Measurements from ENCODE around the gene RNF213.
"Not testable (repeated sequence)": the region's sequence is repeated elsewhere in the genome, so short reads cannot be mapped to it uniquely, and the experiment has no call there.

RNF213 gene

GRCh38 chr17:80319999-80320344 is 59.3 kb downstream of the RNF213 start:
- DNase-seq (ENCODE audit: low read depth), result no peak

GRCh38 chr17:80320496-80320895 is 59.8 kb downstream of the RNF213 start:
- no peak for DNase-seq (ENCODE audit: low read depth)

- DNase-seq (ENCODE audit: low read depth), result no peak
These were observed 62.2 kb downstream of the RNF213 start for GRCh38 chr17:80322864-80323263.

GRCh38 chr17:80323982-80324381 is 63.3 kb downstream of the RNF213 start:
- no peak for DNase-seq (ENCODE audit: low read depth)

- DNase-seq (ENCODE audit: low read depth), result no peak
These were observed 66.9 kb downstream of the RNF213 start for GRCh38 chr17:80327518-80327917.

- DNase-seq (ENCODE audit: low read depth), result no peak
These were observed 68.2 kb downstream of the RNF213 start for GRCh38 chr17:80328634-80329380.

GRCh38 chr17:80329421-80329820 is 68.8 kb downstream of the RNF213 start:
- not testable (repeated sequence) for DNase-seq (ENCODE audit: low read depth)

GRCh38 chr17:80330276-80330675 is 69.6 kb downstream of the RNF213 start:
- no peak for DNase-seq (ENCODE audit: low read depth)

GRCh38 chr17:80330938-80331337 is 70.3 kb downstream of the RNF213 start:
- not testable (repeated sequence) for DNase-seq (ENCODE audit: low read depth)

GRCh38 chr17:80331820-80332219 is 71.2 kb downstream of the RNF213 start:
- no peak for DNase-seq (ENCODE audit: low read depth)

GRCh38 chr17:80337195-80337895 is 76.7 kb downstream of the RNF213 start:
- no peak for DNase-seq (ENCODE audit: low read depth)

- DNase-seq (ENCODE audit: low read depth), result no peak
These were observed 78.5 kb downstream of the RNF213 start for GRCh38 chr17:80339118-80339517.

GRCh38 chr17:80339731-80340456 is 79.2 kb downstream of the RNF213 start:
- DNase-seq (ENCODE audit: low read depth), result no peak

- DNase-seq (ENCODE audit: low read depth), result no peak
These were observed 84.7 kb downstream of the RNF213 start for GRCh38 chr17:80345321-80345720.

- DNase-seq (ENCODE audit: low read depth), result no peak
These were observed 85.3 kb downstream of the RNF213 start for GRCh38 chr17:80345841-80346497.

- DNase-seq (ENCODE audit: low read depth), result no peak
These were observed 86.0 kb downstream of the RNF213 start for GRCh38 chr17:80346498-80347275.

- DNase-seq (ENCODE audit: low read depth), result no peak
These were observed 86.9 kb downstream of the RNF213 start for GRCh38 chr17:80347536-80347935.

GRCh38 chr17:80347948-80348351 is 87.3 kb downstream of the RNF213 start:
- no peak for DNase-seq (ENCODE audit: low read depth)

- DNase-seq (ENCODE audit: low read depth), result no peak
These were observed 88.0 kb downstream of the RNF213 start for GRCh38 chr17:80348551-80349150.

- no peak for DNase-seq (ENCODE audit: low read depth)
These were observed 88.5 kb downstream of the RNF213 start for GRCh38 chr17:80349151-80349651.

- no peak for DNase-seq (ENCODE audit: low read depth)
These were observed 89.1 kb downstream of the RNF213 start for GRCh38 chr17:80349751-80350150.
